ENCODE measurements around the gene ACP6. TPM values are rescaled to one million over a fixed set of nuclear protein-coding genes. Genes with fewer than 3 reads are reported as not detected.

The ACP6 gene
- total and polyA plus RNA-seq, 2 of the 13 experiments (the other 11 are each of a cell fraction or from before 2014, with no cell fraction given) = 18.1 to 33.7 TPM

DNA sequence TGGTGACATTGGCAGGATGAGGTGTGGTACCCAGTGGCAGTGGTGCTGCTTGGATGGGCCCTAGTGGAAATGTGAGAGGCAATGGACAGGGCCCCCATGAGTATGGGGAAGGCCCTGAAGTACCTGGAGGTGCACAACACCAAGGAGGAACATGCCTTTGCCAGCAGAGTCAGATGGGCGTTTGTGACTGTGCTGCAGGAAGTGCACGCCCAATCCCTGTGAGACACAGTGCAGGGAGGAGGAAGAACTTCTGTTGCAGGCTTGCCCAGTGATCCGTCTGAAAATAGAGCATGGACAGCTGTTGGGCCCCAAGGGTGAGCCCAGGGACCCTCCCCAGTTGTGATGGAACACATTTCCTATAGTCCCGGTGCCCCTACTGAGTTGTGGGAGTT, 47.4 kb upstream of the ACP6 start:
- 66% methylated on average over 4 of the region's 4 CpGs for WGBS (ENCODE audit: low lambda C conversion rate)

More for the DNA sequence above, 47.4 kb upstream of the ACP6 start:
- no peak overlapping the region for H3K4me3 ChIP-seq (replicated peaks in 1 of 3; ENCODE audit: insufficient read depth in 1 of 3, low read depth in 2 of 3, low read length in 3 of 3)
- DNase-seq (ENCODE audit: low spot score) (no peak), FAIRE-seq (no peak), ATAC-seq (peak; percentile 20)
- no peak overlapping the region for H2AFZ ChIP-seq (ENCODE audit: low read length)
- H3K27ac ChIP-seq (ENCODE audit: extremely low read length, insufficient read depth, low read length) = no peak overlapping the region
- in situ Hi-C loops (cut with HindIII; ENCODE audit: extremely low pct_ligation_motif_present, low pct_unique_long_range_greater_than_20kb) (no loop called here), intact Hi-C loops (cut with micrococcal nuclease; ENCODE audit: unreplicated experiment) (no loop called here)
- H3K9ac ChIP-seq (ENCODE audit: insufficient read depth, low read depth, low read length) = no peak overlapping the region
- no peaks in the 10 kb centered on the region for H3K9me3 ChIP-seq (ENCODE audit: low read length)
- no peaks in the 10 kb centered on the region for H3K79me2 ChIP-seq (ENCODE audit: insufficient read depth, low read length)
- no TSS peak for BruUV-seq (replicated peaks)
- ChIA-PET POLR2A (interaction anchor here (1.4 kb wide), 1 partner anchor 47 kb away, joined by 5 read pairs; the partner anchor contains the start of gene ACP6), CTCF (ENCODE audit: low intra/inter-chr PET ratio, low total read pairs) (no interaction called here)
- H3K27me3 ChIP-seq (ENCODE audit: control insufficient read depth in 1 of 2, insufficient read depth in 2 of 2, low read length in 2 of 2) = peaks cover 0 to 11% of the 10 kb centered on the region in 2 experiments; a peak in 1 of 5 replicates
- TF ChIP-seq, protein P1, sequence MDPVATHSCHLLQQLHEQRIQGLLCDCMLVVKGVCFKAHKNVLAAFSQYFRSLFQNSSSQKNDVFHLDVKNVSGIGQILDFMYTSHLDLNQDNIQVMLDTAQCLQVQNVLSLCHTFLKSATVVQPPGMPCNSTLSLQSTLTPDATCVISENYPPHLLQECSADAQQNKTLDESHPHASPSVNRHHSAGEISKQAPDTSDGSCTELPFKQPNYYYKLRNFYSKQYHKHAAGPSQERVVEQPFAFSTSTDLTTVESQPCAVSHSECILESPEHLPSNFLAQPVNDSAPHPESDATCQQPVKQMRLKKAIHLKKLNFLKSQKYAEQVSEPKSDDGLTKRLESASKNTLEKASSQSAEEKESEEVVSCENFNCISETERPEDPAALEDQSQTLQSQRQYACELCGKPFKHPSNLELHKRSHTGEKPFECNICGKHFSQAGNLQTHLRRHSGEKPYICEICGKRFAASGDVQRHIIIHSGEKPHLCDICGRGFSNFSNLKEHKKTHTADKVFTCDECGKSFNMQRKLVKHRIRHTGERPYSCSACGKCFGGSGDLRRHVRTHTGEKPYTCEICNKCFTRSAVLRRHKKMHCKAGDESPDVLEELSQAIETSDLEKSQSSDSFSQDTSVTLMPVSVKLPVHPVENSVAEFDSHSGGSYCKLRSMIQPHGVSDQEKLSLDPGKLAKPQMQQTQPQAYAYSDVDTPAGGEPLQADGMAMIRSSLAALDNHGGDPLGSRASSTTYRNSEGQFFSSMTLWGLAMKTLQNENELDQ (CRISPR knock-in tag; IDR thresholded peaks at IDR 0.05; ENCODE audit: borderline replicate concordance) = no peak
- no peak for TF ChIP-seq SMARCE1 (IDR thresholded peaks at IDR 0.05; ENCODE audit: borderline replicate concordance)
- no peak for TF ChIP-seq ZBTB46 (CRISPR knock-in tag; IDR thresholded peaks at IDR 0.05; ENCODE audit: borderline replicate concordance)
- no peak for TF ChIP-seq SOX5 (CRISPR knock-in tag; IDR thresholded peaks at IDR 0.05; ENCODE audit: borderline replicate concordance)
- no peak for TF ChIP-seq EZH2 (conservative IDR thresholded peaks at IDR 0.05; ENCODE audit: low read depth, low read length)
- no peaks in the 10 kb centered on the region for H3K36me3 ChIP-seq (replicated peaks in 1 of 2; ENCODE audit: control insufficient read depth in 1 of 2, insufficient read depth in 2 of 2, low read length in 2 of 2)
- H3K4me1 ChIP-seq (ENCODE audit: insufficient read depth, low read length) = peaks cover 38% of the 10 kb centered on the region
- H3K4me2 ChIP-seq (ENCODE audit: low read depth, low read length) = no peak overlapping the region; the same call in 1 of the 2 replicates
- no peaks in the 10 kb centered on the region for H4K20me1 ChIP-seq (ENCODE audit: insufficient read depth, low read length)
